Right cardiac atrium (tissue), 5 donors: ENCODE results near the gene QSOX1. TPM values are rescaled to one million over a fixed set of nuclear protein-coding genes. Genes with fewer than 3 reads are reported as not detected.

Source experiments
- ATAC-seq, 2 donors: fragments of 200-7000 bp; cut with Tn5 transposase; one replicate each; pipeline versions ENCODE4 v1.8.0 to v1.9.1; 2020; ENCODE audit warnings: moderate library complexity in 2 of 2, mild to moderate bottlenecking in 1 of 2
- DNase-seq, 3 donors: peaks; one replicate each; pipeline ENCODE4 v3.0.0-alpha.2; 2020
- H3K27ac ChIP-seq: one replicate; pipeline ENCODE4 v1.5.1; 2013; ENCODE audit warnings: mild to moderate bottlenecking, low read length, control low read depth, moderate library complexity
- H3K27me3 ChIP-seq: one replicate; pipeline ENCODE4 v1.6.1; 2013; ENCODE audit not compliant: control insufficient read depth, insufficient read depth
- H3K4me1 ChIP-seq: one replicate; pipeline ENCODE4 v1.6.1; 2013; ENCODE audit warnings: low read length; ENCODE audit not compliant: control insufficient read depth, insufficient read depth
- H3K4me3 ChIP-seq: one replicate; pipeline ENCODE4 v1.5.1; 2013; ENCODE audit warnings: low read length, control low read depth
- H3K9me3 ChIP-seq: one replicate; pipeline ENCODE4 v1.6.1; 2013; ENCODE audit warnings: low read length; ENCODE audit not compliant: control insufficient read depth
- WGBS: extraction: QIAGEN DNeasy Blood & Tissue Kit; methylation state at CpG from one replicate; pipeline ENCODE4 v1.1.7; 2013; 5-methylcytosine and 5-hydroxymethylcytosine counted together
- intact Hi-C, 4 donors: fragments of 100-400 bp; cut with DNase I; formaldehyde crosslinking; loops; one replicate each; pipeline versions ENCODE4 v1.11.0 to v1.14.0; 2022 to 2023
- polyA plus RNA-seq: library from polyadenylated mRNA; stranded (reverse); fragments of 200-250 nt; gene quantifications from one replicate; pipeline ENCODE4 v1.2.3, GENCODE V29; 2013
- total RNA-seq, 4 donors: library from RNA; stranded (reverse); fragmentation: NEBNext Ultra II Directional; extraction: Animal tissue kit (Norgen Biotek cat#: 25700); gene quantifications; one replicate each; pipeline ENCODE4 v1.2.1, GENCODE V29; 2021
- donor health status: healthy with polysubstance abuse.
- donor health status: DM: no; HTN: yes; CAD: no.
- donor health status: DM: no; HTN: no; CAD: no.
- donor health status: DM: no; HTN: yes; CAD: no; lungs with severe emphysema.
- donor health status: DM: yes; HTN: yes; CAD: no.

QSOX1 gene
- total and polyA plus RNA-seq, 5 donors: 218 to 399 (median 353) TPM

- H3K27ac ChIP-seq: peak overlapping the region; percentile 71
- H3K4me3 ChIP-seq: no peak overlapping the region
- intact Hi-C loops: loop anchor here in 3 of 4 donors (10.0 kb wide), 2 partner anchors 55 to 305 kb away; no protein-coding TSS in a partner anchor
- no peaks in the 10 kb centered on the region for H3K27me3 ChIP-seq
- 80% methylated on average over 13 of the region's 13 CpGs for WGBS
- ATAC-seq (peak; percentile 11 to 41), DNase-seq (peak in 1 of 3 donors; percentile 76)
- H3K4me1 ChIP-seq: peaks cover 38% of the 10 kb centered on the region
- H3K9me3 ChIP-seq: no peaks in the 10 kb centered on the region
Observed at GRCh38 chr1:180169640-180170195, 15.0 kb downstream of the QSOX1 start.

- no peak for DNase-seq
- no peak for ATAC-seq
- intact Hi-C loops: loop anchor here in 3 of 4 donors (10.0 kb wide), 2 partner anchors 56 to 306 kb away; no protein-coding TSS in a partner anchor
- peaks cover 37% of the 10 kb centered on the region for H3K4me1 ChIP-seq
- peak overlapping the region; percentile 34 for H3K27ac ChIP-seq
- 52% methylated on average over 4 of the region's 4 CpGs for WGBS
- no peaks in the 10 kb centered on the region for H3K27me3 ChIP-seq
- no peak overlapping the region for H3K4me3 ChIP-seq
- no peaks in the 10 kb centered on the region for H3K9me3 ChIP-seq
Observed at GRCh38 chr1:180170546-180171151, 16.0 kb downstream of the QSOX1 start.

DNA sequence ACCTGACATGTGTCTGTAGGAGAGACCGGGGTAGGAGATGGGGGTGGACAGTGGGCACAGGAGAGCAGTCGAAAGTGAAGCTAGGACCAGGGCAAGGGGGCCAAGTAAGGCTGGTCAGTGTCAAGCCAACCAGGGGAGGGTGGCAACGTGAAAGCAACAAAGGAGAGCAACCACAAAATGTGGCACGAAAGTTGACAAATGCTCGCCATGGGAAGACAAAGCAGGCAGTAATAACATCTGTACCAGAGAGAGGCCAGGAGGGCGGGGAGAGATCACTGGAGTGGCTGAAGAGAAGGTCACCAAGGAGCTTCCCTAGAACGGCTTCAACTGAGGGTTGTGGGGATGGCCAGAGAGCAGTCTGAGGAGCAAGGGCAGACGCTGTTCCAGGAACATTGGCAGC is 17.0 kb downstream of the QSOX1 start:
- peaks cover 31% of the 10 kb centered on the region for H3K4me1 ChIP-seq
- no peak overlapping the region for H3K4me3 ChIP-seq
- 93% methylated on average over 8 of the region's 8 CpGs for WGBS
- no peak for ATAC-seq
- intact Hi-C loops: loop anchor here in 3 of 4 donors (10.0 kb wide), 2 partner anchors 57 to 307 kb away; no protein-coding TSS in a partner anchor
- H3K27ac ChIP-seq: no peak overlapping the region
- DNase-seq: no peak
- no peaks in the 10 kb centered on the region for H3K27me3 ChIP-seq
- H3K9me3 ChIP-seq: no peaks in the 10 kb centered on the region

GRCh38 chr1:180173451-180173850 is 18.8 kb downstream of the QSOX1 start:
- H3K27ac ChIP-seq: peak overlapping the region; percentile 96
- 98% methylated on average over 2 of the region's 2 CpGs for WGBS
- H3K27me3 ChIP-seq: no peaks in the 10 kb centered on the region
- no peak for ATAC-seq
- H3K4me1 ChIP-seq: peaks cover 29% of the 10 kb centered on the region
- no peak for DNase-seq
- intact Hi-C loops: loop anchor here in 3 of 4 donors (10.0 kb wide), 2 partner anchors 59 to 309 kb away; no protein-coding TSS in a partner anchor
- no peak overlapping the region for H3K4me3 ChIP-seq
- no peaks in the 10 kb centered on the region for H3K9me3 ChIP-seq

GRCh38 chr1:180173952-180174351 is 19.3 kb downstream of the QSOX1 start:
- peak; percentile 77 to 82 for ATAC-seq
- H3K9me3 ChIP-seq: no peaks in the 10 kb centered on the region
- intact Hi-C loops: loop anchor here in 3 of 4 donors (10.0 kb wide), 2 partner anchors 59 to 309 kb away; no protein-coding TSS in a partner anchor
- WGBS: 16% methylated on average over 8 of the region's 8 CpGs
- DNase-seq: peak; percentile 93 to 97 (median 94)
- H3K27me3 ChIP-seq: no peaks in the 10 kb centered on the region
- peaks cover 25% of the 10 kb centered on the region for H3K4me1 ChIP-seq
- H3K27ac ChIP-seq: peak overlapping the region; percentile 96
- H3K4me3 ChIP-seq: no peak overlapping the region

- DNase-seq: no peak
- no peak for ATAC-seq
- no peaks in the 10 kb centered on the region for H3K9me3 ChIP-seq
- 82% methylated on average over 9 of the region's 9 CpGs for WGBS
- peaks cover 20% of the 10 kb centered on the region for H3K4me1 ChIP-seq
- H3K4me3 ChIP-seq: no peak overlapping the region
- peak overlapping the region; percentile 83 for H3K27ac ChIP-seq
- intact Hi-C loops: loop anchor here in 3 of 4 donors (5.0 to 10.0 kb wide), 3 partner anchors 58 to 310 kb away; no protein-coding TSS in a partner anchor
- no peaks in the 10 kb centered on the region for H3K27me3 ChIP-seq
Observed at GRCh38 chr1:180175291-180175690, 20.6 kb downstream of the QSOX1 start.

DNA sequence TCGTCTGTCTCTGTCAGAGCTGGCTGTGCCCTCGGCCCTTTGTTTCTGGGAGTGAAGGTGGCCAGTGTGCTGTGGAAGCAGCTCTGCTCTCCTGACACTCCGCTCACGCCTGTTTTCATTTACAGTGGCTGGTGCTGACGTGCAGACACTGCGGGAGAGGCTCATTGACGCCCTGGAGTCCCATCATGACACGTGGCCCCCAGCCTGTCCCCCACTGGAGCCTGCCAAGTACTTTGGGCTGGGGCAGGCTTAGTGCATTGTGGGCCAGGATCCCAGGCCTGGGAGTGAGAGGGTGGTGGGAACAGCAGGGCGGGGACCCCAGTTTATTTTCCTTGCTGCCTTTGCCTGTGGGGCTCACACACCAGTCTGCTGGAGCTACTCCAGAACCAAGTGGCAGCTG is 21.1 kb downstream of the QSOX1 start:
- Histone ChIP-seq H3K4me1 (peaks cover 20% of the 10 kb centered on the region), H3K27ac (peak overlapping the region; percentile 83), H3K4me3 (no peak overlapping the region), H3K27me3 (no peaks in the 10 kb centered on the region), H3K9me3 (no peaks in the 10 kb centered on the region)
- DNase-seq: peak; percentile 79 to 90 (median 89)
- 49% methylated on average over 9 of the region's 9 CpGs for WGBS
- intact Hi-C loops: loop anchor here in 3 of 4 donors (5.0 to 10.0 kb wide), 3 partner anchors 59 to 311 kb away; no protein-coding TSS in a partner anchor
- ATAC-seq: peak; percentile 74 to 82

GRCh38 chr1:180176965-180177364 is 22.3 kb downstream of the QSOX1 start:
- Histone ChIP-seq H3K4me3 (no peak overlapping the region), H3K27me3 (no peaks in the 10 kb centered on the region), H3K27ac (no peak overlapping the region), H3K4me1 (peaks cover 18% of the 10 kb centered on the region), H3K9me3 (no peaks in the 10 kb centered on the region)
- intact Hi-C loops: loop anchor here in 3 of 4 donors (5.0 to 10.0 kb wide), 3 partner anchors 60 to 312 kb away; no protein-coding TSS in a partner anchor
- WGBS: 77% methylated on average over 4 of the region's 4 CpGs
- no peak for DNase-seq
- no peak for ATAC-seq

GRCh38 chr1:180177931-180178330 is 23.3 kb downstream of the QSOX1 start:
- ATAC-seq: no peak
- peaks cover 18% of the 10 kb centered on the region for H3K4me1 ChIP-seq
- no peaks in the 10 kb centered on the region for H3K9me3 ChIP-seq
- intact Hi-C loops: loop anchor here in 3 of 4 donors (5.0 to 10.0 kb wide), 3 partner anchors 61 to 313 kb away; no protein-coding TSS in a partner anchor
- no peak overlapping the region for H3K27ac ChIP-seq
- no peak overlapping the region for H3K4me3 ChIP-seq
- no peaks in the 10 kb centered on the region for H3K27me3 ChIP-seq
- no peak for DNase-seq
- 66% methylated on average over 4 of the region's 4 CpGs for WGBS

DNA sequence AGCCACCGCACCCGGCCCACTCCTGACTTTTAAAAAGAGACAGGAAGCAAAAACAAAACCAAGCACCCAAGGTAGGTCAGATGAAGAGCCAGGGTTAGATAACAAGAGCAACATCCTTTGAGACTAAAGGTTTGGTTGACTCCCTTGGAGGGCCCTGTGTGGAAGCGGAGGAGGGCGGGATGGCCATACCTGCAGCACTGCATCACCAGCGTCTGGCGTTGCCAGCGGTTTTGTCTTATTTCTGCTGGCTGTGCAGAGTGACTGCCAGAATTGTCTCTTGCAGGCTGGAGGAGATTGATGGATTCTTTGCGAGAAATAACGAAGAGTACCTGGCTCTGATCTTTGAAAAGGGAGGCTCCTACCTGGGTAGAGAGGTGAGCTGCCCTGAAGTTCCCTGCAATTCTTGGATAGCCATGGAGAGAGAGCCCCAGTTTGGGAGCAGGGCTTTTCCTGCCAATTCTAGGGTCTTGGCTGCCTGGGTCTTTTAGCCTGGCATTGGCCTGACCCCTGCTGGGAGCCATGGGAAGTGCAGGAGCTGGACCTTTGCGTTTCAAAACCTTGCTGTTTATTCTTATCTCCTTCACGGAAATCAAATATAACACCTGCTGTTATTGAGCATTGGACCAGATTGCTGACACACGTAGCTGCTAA is 24.0 kb downstream of the QSOX1 start:
- ATAC-seq: peak in 1 of 2 donors; percentile 12
- peak; percentile 55 to 85 (median 82) for DNase-seq
- intact Hi-C loops: loop anchor here in 3 of 4 donors (5.0 to 10.0 kb wide), 3 partner anchors 61 to 314 kb away; no protein-coding TSS in a partner anchor

More for the DNA sequence above, 24.0 kb downstream of the QSOX1 start:
- Histone ChIP-seq H3K4me1 (peaks cover 15% of the 10 kb centered on the region), H3K27ac (no peak overlapping the region), H3K27me3 (no peaks in the 10 kb centered on the region), H3K4me3 (no peak overlapping the region), H3K9me3 (no peaks in the 10 kb centered on the region)
- 63% methylated on average over 12 of the region's 12 CpGs for WGBS
